ENCODE data around the gene DCP1A.
A peak's percentile ranks its signal among the peaks of the same experiment; 100 is the strongest.
"Not testable (repeated sequence)": the region's sequence is repeated elsewhere in the genome, so short reads cannot be mapped to it uniquely, and the experiment has no call there.

Gene DCP1A

DNA sequence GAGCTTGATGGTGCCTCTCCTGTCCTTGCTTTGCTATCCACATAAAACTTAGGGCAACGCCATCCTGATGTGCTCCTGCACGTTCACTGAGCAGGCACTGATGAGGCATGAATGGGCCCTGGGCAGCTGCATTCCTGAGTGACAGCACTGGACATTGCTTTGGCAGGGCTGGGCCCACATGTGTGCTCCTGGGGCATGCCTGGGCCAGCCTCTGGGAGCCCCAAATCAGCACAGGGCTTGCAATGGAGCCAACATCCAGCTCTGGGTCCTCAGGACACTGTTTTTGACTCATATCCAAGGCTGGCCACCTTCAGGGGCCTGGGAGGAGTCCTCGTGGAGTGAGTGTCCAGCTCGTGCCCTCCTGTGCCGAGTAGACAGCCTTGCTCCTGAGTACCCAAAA is 85.6 kb downstream of the DCP1A start:
- DNase-seq, result no peak

DNA sequence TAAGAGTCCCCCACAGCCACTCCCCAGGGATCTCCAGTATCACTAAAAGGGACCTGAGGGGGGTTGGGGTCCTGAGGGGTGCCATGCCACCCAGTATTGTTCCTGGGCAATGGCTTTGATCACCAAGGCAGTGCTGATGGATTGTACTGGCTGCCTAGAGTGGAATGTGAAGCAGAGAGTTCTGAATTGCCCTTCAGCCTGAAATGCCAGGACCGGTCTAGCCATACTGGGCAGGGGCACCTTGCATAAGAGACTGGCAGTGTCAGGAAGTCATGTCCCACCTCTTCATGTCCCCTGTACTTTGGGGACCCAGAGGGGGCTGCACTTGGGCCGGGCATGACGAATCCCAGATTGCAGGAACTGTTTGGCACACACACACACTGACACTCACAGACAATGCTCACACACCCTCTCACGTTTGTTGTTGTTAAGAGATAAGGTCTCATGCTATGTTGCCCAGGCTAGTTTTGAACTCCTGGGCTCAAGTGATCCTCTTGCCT is 87.0 kb downstream of the DCP1A start:
- DNase-seq, result no peak

DNA sequence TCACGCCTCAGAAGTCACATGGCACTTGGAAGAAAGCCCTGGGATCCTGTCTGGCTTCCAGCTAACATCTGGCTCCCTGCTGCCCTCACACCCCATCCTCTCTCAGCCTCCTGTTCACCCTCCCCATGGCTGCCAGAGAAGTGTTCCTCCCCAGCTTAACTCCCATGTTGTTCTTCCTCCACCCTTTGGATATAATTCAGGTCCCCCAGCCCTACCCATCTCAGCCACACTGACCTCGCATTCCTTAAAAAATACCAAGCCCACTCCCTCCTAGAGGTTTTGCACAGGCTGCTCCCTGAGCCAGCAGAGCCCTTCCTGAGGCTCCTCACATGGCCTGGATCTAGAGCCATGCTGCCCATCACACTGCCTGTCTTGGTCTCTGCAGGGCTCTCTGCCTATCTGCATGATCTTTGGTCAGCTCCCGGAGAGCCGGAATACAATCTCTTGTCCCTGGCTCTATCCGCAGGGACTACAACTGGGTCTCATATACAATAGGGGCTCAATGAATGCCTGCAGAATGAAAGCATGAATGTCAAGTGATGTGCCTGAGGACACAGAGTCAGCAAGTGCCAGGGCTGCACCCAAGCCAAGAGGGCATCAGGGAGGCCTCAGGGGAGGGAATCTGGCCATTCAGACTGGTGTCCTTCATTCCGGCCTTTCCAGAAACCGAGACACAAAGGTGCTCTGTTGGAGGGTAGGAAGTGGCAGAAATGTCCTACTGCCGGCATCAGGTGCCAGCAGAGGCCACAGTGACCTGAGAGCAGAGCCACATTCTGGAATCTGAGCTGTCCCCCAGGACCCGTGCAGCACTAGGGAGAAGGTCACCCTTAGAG is 87.7 kb downstream of the DCP1A start:
- DNase-seq, result no peak

DNA sequence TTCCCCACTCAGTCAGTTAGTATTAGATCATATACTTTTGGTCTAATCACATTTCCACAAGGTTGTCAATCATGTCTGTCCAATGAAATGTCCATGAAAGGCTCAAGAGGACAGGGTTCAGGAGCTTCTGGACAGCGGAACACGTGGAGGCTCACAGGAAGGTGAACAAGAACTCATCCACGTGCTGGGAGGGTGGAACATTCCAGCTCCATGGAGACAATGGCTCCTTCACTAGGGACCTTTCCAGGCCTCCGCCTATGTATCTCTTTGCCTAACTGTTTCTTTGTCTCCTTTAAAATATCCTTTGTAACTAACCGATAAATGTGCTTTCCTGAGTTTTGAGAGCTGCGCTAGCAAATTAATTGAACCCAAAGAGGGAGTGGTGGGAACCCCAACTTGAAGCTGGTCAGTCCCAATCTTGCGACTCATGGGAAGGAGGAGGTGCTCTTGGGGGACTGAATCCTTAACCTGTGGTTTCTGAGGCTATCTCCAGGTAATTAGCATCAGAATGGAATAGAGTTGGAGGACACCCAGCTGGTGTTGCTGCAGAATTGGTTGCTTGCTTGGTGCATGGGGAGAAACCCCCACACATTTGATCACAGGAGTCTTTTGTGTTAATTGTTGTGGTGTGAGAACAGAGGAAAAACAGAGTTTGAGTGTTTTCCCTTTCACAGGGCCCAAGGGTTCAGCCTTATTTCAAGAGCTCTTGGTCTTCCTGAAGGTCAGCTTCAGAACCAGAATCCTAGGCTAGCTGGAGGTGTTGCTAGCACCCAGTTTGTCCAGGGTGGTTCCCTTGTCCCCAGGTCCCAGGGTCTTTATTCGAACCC is 88.5 kb downstream of the DCP1A start:
- no peak for DNase-seq

DNA sequence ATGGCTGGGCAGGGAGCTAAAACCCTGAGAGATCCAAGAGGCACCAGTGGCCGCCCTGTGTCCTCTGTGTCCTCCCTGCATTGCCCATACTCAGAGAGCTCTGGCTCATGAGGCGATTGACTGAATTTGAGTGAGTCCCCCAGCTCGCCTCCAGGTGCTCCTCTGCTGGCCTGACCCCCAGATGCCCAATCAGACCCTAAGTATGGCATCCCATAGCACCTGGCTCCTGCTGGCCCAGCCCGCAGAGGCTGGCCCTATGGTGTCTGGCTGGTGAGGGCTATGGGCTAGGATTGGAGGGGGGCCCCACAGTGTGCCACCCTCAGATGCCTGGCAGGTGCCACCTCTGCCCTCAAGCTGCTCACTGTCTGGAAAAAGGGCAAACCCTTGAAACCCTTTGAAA is 89.9 kb downstream of the DCP1A start:
- DNase-seq, result no peak

DNA sequence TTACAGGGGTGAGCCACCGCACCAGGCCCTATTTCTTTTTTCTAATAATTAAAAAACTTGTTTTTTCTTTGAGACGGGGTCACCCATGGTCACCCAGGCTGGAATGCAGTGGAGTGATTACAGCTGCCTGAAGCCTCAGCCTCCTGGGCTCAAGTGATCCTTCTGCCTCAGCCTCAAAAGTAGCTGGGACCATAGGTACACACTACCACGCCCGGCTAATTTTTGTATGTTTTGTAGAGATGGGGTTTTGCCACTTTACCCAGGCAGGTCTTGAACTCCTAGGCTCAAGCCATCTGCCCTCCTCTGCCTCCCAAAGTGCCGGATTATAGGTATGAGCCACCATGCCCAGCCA is 90.7 kb downstream of the DCP1A start:
- no peak for DNase-seq

DNA sequence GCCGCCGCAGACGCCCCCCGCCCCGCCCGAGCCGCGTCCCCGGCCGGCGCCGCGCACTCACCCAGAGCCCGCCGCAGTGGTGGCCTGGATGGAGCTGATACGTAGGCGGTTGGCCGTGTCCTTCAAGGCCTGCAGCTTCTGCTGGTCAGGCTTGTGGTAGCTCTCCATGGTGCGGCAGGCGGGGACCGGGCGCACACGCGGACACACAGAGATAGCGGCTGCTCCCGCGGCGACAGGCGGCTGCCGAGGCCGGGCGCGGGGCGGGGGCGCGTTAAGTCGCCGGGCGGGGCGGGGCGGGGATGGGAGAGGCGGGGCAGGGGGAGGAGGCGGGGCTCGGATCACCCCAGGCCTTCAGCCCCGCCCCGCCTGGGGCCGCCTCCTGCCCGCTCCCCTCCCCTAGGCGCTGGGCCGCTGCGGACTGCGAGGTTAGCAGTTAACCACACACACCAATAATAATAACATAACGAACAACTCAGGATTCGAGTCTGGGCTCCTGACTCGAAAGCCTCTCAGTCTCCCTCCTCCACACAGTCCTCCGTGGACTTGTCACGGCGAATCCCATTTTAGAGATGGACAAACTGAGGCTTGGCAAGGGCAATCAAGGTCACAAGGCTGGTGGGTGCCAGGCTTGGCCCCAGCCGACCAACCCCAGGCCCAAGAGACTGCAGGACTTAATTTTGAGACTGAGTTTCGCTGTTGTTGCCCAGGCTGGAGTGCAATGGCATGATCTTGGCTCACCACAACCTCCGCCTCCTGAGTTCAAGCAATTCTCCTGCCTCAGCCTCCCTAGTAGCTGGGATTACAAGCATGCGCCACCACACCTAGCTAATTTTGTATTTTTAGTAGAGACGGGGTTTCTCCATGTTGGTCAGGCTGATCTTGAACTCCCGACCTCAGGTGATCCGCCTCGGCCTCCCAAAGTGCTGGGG is 91.3 kb downstream of the DCP1A start, which contains the start of gene TKT:
Gene TKT (minus strand): TSS at position 248 of the 929 bp plus-strand sequence. CDS start 80 bp downstream, at position 168.
- DNase-seq, result peak; percentile 84

DNA sequence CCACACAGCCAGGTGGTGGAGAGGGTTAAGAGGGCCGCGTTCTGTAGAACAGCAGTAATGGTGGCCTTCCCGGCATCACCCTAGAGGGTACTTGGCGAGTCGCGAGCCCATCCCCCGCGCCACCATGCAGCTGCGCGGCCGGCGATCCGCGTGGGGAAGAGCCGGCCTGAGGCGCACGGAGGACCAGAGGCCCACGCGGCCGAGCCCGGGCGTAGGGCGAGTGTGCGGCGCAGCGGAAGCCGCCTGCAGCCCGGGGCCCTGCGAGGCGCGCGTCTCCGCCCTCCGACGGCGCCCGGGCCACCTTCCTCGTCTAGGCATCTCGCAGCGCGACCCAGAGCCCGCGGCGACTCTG is 91.9 kb downstream of the DCP1A start:
- peak; percentile 64 for DNase-seq

DNA sequence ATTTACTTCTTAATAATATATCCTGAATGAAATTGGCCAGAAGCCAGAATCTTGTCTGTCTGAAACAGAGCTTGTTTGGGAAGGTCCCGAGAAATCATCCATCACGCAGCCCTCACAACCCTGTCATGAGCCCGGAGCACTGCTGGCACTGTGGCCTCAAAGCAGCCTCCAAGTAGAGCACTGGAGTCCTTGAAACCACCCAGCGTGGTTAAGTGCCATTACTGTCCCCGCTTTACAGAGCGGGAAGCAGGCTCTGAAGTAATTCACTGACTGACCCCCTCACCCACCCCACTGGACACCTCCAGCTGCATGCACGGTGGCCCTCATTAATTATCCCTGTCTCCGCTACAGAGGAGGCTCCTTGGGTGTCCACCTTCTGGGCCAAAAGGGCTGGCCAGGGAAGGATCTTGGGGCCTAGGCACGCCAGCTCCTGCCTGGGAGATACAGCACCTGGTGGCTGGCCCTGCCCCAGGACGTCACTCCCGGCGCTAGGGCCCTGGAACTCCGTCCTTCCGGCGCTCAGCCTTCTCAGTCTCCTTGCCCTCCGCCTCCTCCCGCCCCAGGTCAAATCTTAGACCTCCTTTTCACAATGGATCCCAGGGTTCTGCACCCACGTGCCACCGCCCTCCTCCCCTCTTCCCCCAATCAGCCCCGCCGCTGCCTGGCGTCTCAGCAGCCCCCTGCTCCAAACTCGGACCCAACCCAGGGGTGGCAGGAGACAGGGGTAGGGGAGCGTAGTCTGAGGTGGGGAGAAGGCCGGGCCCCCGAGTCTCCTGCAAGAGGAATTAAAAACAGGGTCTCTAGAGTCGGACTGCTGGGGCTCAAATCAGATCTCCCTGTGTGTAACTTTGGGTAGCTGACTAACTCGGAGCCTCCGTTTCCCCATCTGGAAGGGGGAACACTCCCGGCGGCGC is 92.6 kb downstream of the DCP1A start:
- DNase-seq, result peak; percentile 59

DNA sequence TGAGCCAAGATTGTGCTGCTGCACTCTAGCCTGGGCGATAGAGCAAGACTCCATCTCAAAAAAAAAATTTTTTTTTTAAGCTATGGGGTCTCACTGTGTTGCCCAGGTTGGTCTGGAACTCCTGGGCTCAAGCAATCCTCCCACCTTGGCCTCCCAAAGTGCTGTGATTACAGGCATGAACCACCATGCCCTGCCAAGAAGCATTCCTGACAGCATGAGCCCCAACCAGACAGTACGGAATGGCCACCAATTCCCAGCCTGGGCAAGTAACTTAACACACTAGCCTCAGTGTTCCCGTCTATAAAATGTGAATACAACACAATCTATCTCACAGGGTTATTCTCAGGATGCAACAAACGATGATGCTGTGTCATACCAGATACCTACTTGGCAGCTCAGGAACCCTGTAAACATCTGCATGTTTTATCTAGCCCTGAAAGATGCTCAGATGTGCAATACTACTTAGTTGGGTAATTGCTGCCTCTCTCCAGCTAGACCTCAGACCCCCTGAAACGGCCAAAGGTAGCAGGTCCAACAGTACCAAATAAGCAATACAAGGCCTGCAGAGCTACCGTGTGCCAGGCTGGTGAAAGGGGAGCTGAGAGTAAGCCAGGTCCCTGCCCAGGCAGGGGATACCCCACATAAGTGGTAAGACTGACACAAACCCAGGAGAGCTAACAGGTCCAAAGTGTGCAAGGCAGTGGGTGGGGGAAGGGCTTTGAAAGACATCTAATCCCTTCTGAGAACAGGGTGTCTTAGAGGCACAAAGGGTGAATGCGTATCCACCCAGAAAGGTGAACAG is 93.4 kb downstream of the DCP1A start:
- no peak for DNase-seq

DNA sequence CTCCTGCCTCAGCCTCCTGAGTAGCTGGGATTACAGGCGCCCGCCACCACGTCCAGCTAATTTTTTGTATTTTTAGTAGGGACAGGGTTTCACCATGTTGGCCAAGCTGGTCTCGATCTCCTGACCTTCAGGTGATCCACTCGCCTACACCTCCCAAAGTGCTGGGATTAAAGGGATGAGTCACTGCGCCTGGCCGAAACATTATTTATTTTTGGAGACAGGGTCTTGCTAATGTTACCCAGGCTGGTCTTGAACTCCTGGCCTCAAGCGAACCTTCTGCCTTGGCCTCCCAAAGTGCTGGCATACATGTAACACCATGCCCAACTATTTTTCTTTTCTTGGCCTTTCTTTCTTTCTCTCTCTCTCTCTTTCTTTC is 94.4 kb downstream of the DCP1A start:
- DNase-seq, result not testable (repeated sequence)

DNA sequence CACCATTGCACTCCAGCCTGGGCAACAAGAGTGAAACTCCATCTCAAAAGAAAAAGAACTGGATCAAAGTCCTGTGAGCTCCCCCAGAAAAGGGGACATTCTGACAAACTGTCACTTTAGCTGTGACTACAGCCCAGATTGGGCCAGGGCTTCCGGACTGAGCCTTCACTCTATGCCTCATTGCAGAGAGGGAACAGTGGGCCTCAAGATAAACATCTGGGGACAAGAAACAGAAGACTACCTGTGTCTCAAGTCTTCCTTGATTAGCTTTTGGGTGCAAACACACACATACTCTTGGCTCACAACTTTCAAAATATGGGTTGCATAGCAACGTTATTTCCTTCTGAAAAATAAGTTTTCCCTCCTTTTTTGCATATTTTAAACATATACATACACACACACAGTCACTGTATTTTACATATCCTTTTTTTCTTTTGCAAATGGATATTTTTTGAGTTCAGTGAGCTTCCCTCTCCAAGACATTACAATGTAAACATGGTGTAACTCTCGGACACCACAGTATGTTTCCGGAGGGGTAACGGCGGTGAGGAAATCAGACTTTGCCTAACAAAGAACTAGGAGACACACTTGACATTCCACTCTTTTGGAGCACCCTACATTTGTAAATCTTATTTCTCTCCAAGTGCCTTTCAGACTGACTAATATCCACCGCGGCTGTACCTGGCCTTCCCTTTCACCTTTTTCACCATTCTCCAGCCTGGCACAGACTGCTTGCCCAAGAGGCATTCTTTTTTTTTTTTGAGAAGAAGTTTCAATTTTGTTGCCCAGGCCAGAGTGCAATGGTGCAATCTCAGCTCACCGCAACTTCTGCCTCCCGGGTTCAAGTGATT is 95.0 kb downstream of the DCP1A start:
- DNase-seq, result no peak

DNA sequence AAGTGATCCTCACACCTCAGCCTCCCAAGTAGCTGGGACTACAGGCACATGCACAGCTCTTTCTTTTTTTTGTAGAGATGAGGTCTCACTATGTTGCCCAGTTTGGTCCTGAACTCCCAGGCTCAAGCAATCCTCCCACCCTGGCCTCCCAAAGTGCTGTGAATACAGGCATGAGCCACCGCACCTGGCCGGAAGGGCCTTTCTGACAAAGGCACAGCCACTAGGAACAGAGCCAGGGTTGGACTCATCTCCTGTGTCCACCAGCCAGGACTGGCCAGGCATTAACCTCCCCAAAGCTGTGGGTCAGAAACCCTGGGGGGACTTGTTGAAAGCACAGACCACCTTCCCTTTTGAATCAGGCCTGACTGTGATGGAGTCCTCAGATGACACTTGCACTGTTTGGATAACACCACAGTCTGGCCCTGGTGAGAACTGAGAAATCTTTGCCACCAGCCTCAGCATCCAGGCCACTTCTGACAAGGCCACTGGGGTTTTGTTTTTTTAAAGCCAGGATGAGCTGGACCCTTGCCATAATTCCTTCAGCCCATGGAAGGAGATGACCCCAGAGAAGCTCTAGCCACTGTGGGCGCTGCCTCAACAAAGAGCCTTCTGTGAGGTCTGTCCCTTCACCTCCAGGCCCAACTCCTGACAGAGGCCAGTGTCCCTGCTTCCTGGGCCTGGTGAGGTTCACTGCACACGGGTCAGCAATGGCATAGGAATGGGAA is 96.3 kb downstream of the DCP1A start:
- DNase-seq, result no peak

DNA sequence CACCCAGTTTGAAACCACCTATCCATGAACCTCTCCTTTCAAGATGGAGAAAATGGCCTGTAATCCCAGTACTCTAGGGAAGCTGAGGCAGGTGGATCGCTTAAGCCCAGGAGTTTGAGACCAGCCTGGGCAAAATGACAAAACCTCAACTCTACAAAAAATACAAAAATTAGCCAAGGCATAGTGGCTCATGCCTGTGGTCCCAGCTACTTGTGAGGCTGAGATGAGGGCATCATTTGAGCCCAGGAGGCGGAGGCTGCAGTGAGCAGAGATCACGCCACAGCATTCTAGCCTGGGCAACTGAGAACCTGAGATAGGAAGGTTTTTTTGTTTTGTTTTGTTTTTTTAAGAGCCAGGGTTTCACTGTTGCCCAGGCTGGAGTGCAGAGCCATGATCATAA is 96.9 kb downstream of the DCP1A start:
- DNase-seq, result no peak

DNA sequence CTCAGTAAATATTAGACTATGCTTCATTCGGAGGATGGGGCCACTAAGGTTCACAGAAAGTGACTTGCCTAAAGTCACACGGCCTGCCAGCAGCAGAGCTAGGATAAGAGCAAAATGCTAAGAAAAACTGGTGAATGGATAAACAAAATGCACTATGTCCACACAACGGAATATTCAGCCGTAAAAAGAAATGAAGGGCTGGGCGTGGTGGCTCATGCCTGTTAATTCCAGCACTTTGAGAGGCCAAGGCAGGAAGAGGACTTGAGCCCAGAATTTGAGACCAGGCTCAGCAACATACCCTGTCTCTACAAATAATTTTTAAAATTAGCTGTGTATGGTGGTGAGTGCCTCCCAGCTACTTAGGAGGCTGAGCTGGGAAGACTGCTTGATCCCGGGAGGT is 99.2 kb downstream of the DCP1A start:
- DNase-seq, result no peak

DNA sequence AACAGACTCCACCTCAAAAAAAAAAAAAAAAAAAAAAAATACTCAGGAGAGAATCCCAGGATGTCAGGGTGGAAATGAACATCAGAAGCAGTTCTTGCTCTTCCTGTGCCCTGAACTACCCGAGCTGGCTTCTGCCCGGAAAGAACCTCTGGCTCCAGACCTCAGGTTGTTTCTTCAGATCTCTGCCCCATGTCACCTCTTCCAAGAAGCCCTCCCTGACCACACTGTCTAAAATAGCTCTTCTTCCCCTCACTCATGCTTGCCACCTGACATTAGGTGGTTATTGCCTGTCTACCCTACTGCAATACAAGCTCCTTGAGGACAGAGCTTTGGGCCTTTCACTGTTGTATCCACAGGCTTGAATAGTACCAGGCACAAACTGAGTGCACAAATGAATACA is 99.7 kb downstream of the DCP1A start:
- DNase-seq, result no peak

DNA sequence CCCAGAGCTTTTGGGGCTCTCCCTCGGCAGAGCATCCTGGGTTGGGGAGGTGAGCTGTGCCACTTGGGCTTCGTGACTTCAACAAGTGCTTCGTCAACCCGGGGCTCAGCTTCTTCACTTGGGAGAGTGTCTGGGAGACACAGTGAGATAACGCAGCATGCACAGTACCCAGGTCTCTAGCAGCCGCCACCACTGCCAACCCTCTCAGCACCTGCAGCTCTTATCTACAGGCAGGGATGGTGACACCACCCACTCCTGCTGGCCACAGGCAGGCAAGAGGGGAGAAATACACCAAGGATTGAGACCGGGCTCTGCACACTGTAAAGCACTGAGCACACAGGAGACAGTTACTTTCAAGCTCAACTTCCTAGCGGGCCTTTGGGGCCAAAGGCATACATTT is 103.1 kb downstream of the DCP1A start:
- no peak for DNase-seq

DNA sequence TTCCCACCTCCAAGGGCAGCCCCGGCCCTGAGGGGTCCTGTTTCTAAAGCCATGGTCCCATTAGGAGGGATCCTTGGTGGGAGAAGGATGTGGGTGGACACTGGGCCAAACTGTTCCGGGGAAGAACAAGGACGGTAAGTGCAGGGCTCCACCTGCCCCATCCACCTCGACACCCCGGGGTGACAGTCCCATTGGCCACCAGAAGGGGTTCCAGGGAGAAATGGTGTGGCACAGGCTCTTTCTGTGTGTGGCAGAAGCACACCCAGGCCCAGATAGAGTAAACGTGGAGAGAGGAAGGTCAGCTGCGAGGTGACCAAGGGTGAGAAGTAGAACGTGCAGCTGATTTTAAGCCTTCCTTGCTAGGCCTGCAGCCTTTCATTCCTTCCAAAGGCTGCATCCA is 103.6 kb downstream of the DCP1A start:
- DNase-seq, result no peak

DNA sequence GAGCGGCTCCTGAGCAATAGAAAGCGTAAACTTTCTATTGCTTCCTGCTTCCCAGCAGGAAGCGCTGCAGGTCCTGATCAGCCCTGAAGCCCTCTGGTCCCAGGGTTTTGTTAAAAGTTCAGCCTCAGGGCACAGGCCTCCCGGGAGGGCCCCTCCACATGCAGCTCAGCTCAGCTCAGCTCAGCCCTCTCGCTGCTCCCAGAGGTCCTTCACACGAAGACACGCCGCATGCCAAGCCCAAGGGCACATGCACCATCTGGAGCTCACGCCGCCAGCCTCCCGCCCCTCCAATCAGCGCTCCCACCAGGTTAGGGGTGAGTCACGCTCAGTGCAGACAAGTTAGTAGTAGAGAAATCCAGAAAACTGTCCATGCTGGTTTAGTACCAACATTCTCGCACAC is 104.2 kb downstream of the DCP1A start:
- no peak for DNase-seq
